ENCODE measurements around the gene MAG. TPM values are rescaled to one million over a fixed set of nuclear protein-coding genes. Genes with fewer than 3 reads are reported as not detected.
A peak's percentile ranks its signal among the peaks of the same experiment; 100 is the strongest.

Gene MAG
- total and polyA plus RNA-seq, 2 of the 8 experiments (the other 6 are each of a cell fraction or from before 2014, with no cell fraction given), result 0.20 to 1.3 TPM

DNA sequence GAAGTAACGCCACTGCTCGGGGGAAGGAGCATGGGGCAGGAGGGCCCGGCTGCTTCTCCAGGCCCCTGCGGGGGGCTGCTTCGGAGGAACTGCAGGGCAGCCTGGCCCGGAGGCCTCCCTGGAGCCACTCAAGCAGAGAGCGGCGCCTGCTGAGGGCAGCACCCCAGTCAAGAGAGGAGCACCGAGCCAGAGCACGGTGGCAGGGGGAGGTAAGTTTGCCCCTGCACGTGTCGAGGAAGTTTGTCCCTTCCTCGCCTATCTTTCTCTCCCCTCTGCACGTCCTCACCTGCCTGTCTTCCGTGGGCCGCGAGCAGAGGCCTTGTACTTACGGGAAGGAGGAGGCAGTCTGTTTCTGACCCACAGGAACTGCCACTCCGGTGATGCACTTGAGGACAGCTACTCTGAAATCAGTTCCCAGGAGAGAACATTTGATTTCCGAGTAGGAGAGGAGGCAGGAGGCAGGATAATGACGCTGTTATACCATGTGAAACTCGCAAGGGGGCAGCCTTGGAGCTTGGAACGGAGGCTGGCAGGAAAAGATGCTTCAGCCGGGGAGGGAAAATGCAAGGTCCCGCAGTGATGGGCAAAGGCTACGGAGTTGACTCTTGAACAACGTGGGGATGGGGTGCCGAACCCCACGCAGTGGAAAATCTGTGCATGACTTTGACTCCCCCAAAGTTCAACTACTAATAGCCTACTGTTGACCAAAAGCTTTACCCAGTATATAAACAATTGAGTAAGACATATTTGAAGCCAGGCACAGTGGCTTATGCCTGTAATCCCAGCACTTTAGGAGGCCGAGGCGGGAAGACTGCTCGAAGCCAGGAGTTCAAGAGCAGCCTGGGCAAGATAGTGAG lies 60.7 kb downstream of the MAG start (continued):
- TF ChIP-seq CREB1 (IDR thresholded peaks at IDR 0.05) (peak; percentile 73), JUN (IDR thresholded peaks at IDR 0.05; ENCODE audit: low read depth, low read length) (no peak)

Data from H1 (cell line).